SK-MEL-5 (cell line): Measurements from ENCODE around the gene SCML2. TPM values are rescaled to one million over a fixed set of nuclear protein-coding genes. Genes with fewer than 3 reads are reported as not detected.
"Not testable (repeated sequence)": the region's sequence is repeated elsewhere in the genome, so short reads cannot be mapped to it uniquely, and the experiment has no call there.

Experiments used
- DNase-seq: peaks from one replicate; pipeline ENCODE4 v3.0.0-alpha.2; 2016; ENCODE audit warnings: low read depth, low spot score
- in situ Hi-C: cut with HindIII; loops from 2 replicates; pipeline ENCODE4 v1.10.0; 2016; ENCODE audit warnings: low sequenced_read_pairs, high pct_unique_total_duplicates, low pct_unique_long_range_greater_than_20kb
- polyA plus RNA-seq, 2 experiments: library from polyadenylated mRNA; depleted of rRNA; stranded (reverse); fragments of >200 nt; gene quantifications; 2 replicates each; pipeline ENCODE4 v1.2.3, GENCODE V29; 2015
- total RNA-seq: library from RNA; depleted of rRNA; stranded (reverse); fragments of >200 nt; shearing (Covaris generic); gene quantifications from 2 replicates; pipeline ENCODE4 v1.2.3, GENCODE V29; 2014; rRNA removed

The SCML2 gene
- total RNA-seq, result 3.4 and 5.8 TPM in 2 replicates
- polyA plus RNA-seq (2015; cell fraction: cytosol; rRNA removed), result 3.4 and 3.5 TPM in 2 replicates
- polyA plus RNA-seq (2015; cell fraction: nucleus; rRNA removed), result 11.8 and 12.7 TPM in 2 replicates

GRCh38 chrX:18354369-18355223, at the start of gene SCML2:
TSS of gene SCML2 (minus strand) at chrX:18354688. CDS start at chrX:18334071, 20,617 bp downstream.
- in situ Hi-C loops, result no loop called here
- peak; percentile 21 for DNase-seq

- in situ Hi-C loops, result no loop called here
- DNase-seq, result no peak
These were observed 47.3 kb upstream of the SCML2 start for GRCh38 chrX:18401848-18402213.

GRCh38 chrX:18394477-18394876, 40.0 kb upstream of the SCML2 start:
- DNase-seq, result no peak
- in situ Hi-C loops, result no loop called here

DNA sequence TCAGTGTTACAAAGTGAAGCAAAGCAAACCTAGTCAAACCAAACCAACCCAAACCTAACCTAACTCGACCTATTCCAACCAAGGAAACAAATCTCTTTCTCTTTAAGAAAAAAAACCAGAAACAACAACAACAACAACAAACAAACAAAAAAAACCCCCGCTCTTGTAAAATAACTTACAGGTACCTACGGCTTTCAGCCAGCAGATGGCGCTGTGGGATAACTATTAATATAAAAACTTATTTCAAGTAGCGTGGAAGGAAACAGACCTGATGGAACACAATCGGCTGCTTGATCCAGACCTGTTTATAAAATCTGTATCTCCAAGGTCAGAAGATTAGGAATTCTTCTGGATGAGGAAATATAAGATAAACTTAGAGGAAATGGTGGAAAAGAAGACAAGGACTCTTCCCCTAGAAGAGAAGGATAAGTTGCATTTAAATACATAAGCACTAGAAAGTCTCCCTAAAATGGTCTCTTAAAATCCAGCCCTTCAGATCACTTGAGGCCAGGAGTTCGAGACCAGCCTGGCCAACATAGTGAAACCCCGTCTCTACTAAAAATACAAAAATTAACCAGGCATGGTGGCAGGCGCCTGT, 36.6 kb upstream of the SCML2 start:
- peak; percentile 54 for DNase-seq
- in situ Hi-C loops, result no loop called here

- in situ Hi-C loops, result no loop called here
- DNase-seq, result no peak
These were observed 35.5 kb upstream of the SCML2 start for GRCh38 chrX:18389966-18390365.

GRCh38 chrX:18377796-18378195, 23.3 kb upstream of the SCML2 start:
- in situ Hi-C loops, result no loop called here
- peak; percentile 63 for DNase-seq

DNA sequence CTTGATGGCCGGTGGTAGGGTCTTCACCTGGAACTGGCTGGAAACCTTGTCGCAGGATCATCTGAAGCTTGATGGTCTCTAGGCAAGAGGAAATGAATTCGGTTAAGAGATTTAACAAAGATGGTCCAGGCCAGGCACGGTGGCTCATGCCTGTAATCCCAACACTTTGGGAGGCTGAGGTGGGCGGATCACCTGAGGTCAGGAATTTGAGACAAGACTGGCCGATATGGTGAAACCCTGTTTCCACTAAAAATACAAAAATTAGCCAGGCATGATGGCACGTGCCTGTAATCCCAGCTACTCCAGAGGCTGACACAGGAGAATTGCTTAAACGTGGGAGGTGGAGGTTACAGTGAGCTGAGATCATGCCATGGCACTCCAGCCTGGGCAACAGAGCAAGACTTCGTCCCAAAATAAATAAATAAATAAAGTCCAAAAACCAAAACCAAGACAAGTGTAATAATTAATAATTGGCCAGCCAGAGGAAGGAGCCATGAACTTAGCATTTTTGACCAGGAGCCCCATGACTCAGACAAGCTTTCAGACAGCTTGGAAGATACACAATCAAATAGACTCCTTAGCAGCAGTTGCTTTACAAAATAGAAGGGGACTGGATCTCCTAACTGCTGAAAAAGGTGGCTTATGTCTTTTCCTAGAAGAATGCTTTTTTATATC, 20.8 kb upstream of the SCML2 start:
- DNase-seq, in situ Hi-C loops: not testable (repeated sequence)

DNA sequence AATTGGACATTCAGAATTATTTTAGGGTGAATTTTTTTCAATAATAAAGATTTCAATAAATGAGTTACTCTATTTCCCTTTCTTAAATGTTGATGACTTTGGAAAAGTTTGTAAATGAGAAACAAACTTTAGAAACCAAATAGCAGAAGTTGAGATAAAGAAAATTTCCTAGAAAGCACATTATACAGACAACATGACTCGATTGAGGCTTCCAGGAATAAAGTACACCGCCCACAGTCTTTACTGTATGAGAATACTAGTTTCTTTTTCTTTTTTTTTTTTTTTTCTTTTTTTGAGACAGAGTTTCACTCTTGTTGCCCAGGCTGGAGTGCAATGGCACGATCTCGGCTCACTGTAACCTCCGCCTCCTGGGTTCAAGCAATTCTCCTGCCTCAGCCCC, 14.6 kb upstream of the SCML2 start:
- DNase-seq, in situ Hi-C loops: not testable (repeated sequence)

GRCh38 chrX:18368402-18368801, 13.9 kb upstream of the SCML2 start:
- no peak for DNase-seq
- in situ Hi-C loops, result no loop called here

DNA sequence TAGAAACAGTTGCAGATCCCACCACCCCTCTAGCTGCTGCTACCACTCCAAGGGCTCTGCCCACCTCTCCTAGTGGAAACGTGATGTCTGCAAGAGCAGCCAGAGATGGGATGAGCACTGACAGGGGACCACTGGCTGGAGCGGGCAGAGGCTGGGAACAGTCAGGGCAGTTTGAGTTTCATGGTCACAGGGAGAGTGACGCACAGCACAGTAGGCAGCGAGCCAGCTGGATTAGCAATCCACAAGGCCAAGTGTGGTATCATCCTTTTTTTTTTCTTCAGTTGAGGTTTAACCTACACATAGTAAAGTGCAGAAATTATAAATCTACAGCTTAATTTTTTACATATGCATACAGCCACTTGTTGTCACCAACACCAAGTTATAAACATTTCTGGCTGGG, 6.4 kb upstream of the SCML2 start:
- in situ Hi-C loops, result no loop called here

DNA sequence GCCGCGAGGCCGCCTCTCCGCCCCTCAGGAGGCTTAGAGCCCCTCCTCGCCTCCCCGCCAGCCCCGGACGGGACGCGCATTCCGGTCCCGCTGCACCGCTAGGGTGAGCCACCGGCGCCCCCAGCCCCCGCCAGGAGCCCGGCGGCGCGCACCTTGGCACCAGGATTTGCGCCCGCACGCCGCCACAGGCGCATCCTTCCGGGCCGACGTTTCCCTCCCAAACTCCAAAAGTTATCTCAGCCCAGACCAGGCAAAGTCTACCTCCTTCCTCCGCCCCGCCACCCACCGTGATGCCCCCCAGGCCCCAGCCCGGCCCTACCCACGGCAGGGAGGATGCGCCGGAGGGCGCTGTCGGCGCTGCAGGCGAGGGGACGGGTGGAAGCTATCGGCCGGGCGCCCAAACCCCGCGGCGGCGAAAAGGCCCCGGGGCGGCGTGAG, 538 bp downstream of the SCML2 start:
- in situ Hi-C loops, result no loop called here
- peak; percentile 8 for DNase-seq

More for the DNA sequence above, 6.4 kb upstream of the SCML2 start:
- DNase-seq, result no peak

DNA sequence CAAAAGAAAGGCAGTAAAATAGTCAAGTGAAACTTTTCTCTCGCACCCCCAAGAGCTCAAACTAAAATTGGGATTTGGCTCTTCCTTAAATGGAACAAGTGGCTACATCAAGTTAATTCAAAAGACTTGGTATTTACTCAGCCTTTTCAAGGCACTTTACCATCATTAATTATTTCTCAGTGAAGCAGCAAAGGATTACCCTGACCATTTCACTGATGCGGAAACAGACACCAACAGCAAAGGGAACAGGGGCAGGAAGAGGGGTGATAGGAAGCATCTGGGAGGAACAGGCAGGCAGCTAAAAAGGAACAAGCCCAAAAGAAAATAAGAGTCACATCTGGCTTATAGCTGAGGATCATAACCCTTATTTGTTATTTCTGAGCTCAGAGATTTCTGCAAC, 2.7 kb downstream of the SCML2 start:
- no peak for DNase-seq
- in situ Hi-C loops, result no loop called here

DNA sequence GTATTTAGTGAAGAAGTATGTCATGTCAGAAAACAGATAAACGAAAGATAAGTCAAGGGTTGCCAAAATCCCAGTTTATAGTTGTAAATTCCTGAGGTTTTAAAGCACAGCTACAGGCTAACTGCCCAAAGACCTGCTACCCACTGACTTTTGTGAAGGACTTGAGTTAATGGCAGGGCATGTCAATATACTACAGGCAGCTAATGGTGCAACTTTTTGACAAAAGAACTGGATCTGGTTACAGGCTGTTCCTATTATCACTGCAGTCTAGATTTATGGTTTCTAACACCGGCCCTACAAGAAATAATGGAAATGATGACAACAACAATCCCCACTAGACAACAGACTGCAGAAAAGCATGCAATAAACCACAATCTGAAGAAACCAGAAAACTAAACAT, 6.4 kb downstream of the SCML2 start:
- DNase-seq, result no peak
- in situ Hi-C loops, result no loop called here

- no peak for DNase-seq
- in situ Hi-C loops, result no loop called here
These were observed 45.1 kb downstream of the SCML2 start for GRCh38 chrX:18309401-18309800.

GRCh38 chrX:18297251-18297650, 57.2 kb downstream of the SCML2 start:
- DNase-seq, result no peak
- in situ Hi-C loops, result no loop called here

- in situ Hi-C loops, result no loop called here
These were observed 59.6 kb downstream of the SCML2 start for GRCh38 chrX:18294893-18295292.

DNA sequence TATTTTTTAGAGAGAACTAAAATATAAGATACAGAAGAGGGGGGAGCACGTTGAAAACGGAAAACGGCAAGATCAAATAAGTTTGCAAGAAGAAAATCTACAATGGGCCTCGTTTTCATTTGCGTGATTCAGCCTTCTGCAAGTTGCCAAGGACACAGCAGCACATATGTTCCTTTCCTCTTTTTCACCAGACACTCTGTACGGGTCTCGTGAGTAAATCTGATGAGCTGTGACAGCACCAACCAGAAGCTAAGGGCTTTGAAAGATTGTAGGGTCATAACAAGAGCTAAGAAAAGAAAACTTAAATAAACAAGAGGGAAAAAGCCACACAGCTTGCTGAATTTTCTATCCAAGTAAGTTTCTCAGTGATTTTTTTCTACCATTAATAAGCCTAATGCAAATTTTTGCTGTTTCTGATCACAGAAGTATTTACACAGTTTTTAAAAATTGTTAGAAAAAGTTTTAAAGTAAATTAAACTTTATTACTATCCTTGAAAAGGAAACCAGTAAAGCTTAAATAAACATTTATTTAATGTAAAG, 63.4 kb downstream of the SCML2 start:
- no peak for DNase-seq
- in situ Hi-C loops, result no loop called here

More at GRCh38 chrX:18294893-18295292, 59.6 kb downstream of the SCML2 start:
- DNase-seq, result no peak

- in situ Hi-C loops, result no loop called here
- peak; percentile 16 for DNase-seq
These were observed 64.3 kb downstream of the SCML2 start for GRCh38 chrX:18290200-18290599.
